ENCODE measurements around the gene NFATC4.
A peak's percentile ranks its signal among the peaks of the same experiment; 100 is the strongest.
"Not testable (repeated sequence)": the region's sequence is repeated elsewhere in the genome, so short reads cannot be mapped to it uniquely, and the experiment has no call there.

The NFATC4 gene

GRCh38 chr14:24367514-24368211, at the start of gene NFATC4:
TSS of gene NFATC4 (plus strand) at chr14:24368184. CDS start at chr14:24368341, 157 bp downstream.
- peak within 1 kb of the TSS; percentile 59 for H3K27ac Mint-ChIP-seq
- peaks cover 31% of the 10 kb centered on the region for H3K4me1 Mint-ChIP-seq
- H3K9me3 Mint-ChIP-seq: no peaks in the 10 kb centered on the region
- peaks cover 30% of the 10 kb centered on the region for H3K27me3 Mint-ChIP-seq
- H3K4me3 Mint-ChIP-seq: peak within 1 kb of the TSS; percentile 79
- ATAC-seq (no peak), DNase-seq (peak; percentile 39)
- no peaks in the 10 kb centered on the region for H3K36me3 Mint-ChIP-seq (ENCODE audit: low read depth)

GRCh38 chr14:24321212-24321975, 46.6 kb upstream of the NFATC4 start:
- Mint-ChIP-seq H3K4me1 (peaks cover 16% of the 10 kb centered on the region), H3K27ac (no peak overlapping the region), H3K4me3 (no peak overlapping the region), H3K9me3 (no peaks in the 10 kb centered on the region), H3K27me3 (no peaks in the 10 kb centered on the region), H3K36me3 (ENCODE audit: low read depth) (peaks cover 2% of the 10 kb centered on the region)
- no peak for ATAC-seq
- no peak for DNase-seq

DNA sequence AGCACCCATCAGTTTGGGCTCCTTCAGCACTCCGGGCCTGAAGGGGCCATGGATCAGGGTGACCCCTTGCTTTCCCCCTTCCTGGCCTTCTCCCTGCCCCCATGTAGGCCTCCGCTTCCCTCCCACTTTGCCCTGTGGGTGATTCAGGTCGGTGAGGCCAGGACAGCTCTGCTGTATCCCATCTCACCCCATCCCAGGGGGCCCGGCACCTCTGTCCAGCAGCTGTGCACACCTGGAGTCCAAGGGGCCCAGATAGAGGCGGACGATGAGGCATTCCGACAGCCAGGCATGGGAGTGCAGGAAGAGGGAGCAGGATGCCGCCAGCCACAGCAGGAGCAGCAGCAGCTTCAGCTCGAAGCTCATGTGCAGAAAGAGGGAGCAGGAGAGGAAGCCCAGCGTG, 45.3 kb upstream of the NFATC4 start:
- H3K27ac Mint-ChIP-seq: no peak overlapping the region
- no peaks in the 10 kb centered on the region for H3K27me3 Mint-ChIP-seq
- DNase-seq (no peak), ATAC-seq (no peak)
- H3K4me1 Mint-ChIP-seq: peaks cover 10% of the 10 kb centered on the region
- H3K4me3 Mint-ChIP-seq: no peak overlapping the region
- H3K9me3 Mint-ChIP-seq: no peaks in the 10 kb centered on the region
- H3K36me3 Mint-ChIP-seq (ENCODE audit: low read depth): no peaks in the 10 kb centered on the region

DNA sequence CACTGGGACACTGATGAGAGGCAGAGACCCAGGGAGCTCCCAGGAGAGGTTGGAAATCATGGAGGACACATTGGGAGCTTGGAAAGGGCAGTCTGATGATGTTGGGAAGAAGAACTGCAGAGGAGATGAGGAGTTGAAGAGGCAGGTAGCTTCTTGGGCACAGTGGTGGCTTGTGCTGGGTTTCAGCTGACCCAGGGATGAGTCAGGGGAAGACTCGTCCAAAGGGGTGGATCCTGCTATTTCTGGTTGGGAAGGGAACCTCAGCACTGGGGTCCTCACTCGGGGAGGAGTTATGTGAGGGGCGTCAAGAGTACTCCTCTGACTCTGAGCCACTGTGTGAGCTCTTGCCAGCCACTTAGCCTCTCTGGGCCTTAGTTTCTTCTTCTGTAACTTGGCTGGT, 44.6 kb upstream of the NFATC4 start:
- Mint-ChIP-seq H3K9me3 (no peaks in the 10 kb centered on the region), H3K4me1 (peaks cover 7% of the 10 kb centered on the region), H3K27ac (no peak overlapping the region), H3K36me3 (ENCODE audit: low read depth) (no peaks in the 10 kb centered on the region), H3K27me3 (no peaks in the 10 kb centered on the region), H3K4me3 (no peak overlapping the region)
- DNase-seq (no peak), ATAC-seq (no peak)

GRCh38 chr14:24324024-24324423, 44.0 kb upstream of the NFATC4 start:
- Mint-ChIP-seq H3K4me1 (peaks cover 14% of the 10 kb centered on the region), H3K9me3 (no peaks in the 10 kb centered on the region), H3K27ac (no peak overlapping the region), H3K4me3 (no peak overlapping the region), H3K36me3 (ENCODE audit: low read depth) (no peaks in the 10 kb centered on the region), H3K27me3 (peaks cover 2% of the 10 kb centered on the region)
- no peak for ATAC-seq
- no peak for DNase-seq

GRCh38 chr14:24325041-24325530, 42.9 kb upstream of the NFATC4 start:
- Mint-ChIP-seq H3K36me3 (ENCODE audit: low read depth) (no peaks in the 10 kb centered on the region), H3K27me3 (peaks cover 2% of the 10 kb centered on the region), H3K4me3 (no peak overlapping the region), H3K9me3 (no peaks in the 10 kb centered on the region), H3K4me1 (peaks cover 24% of the 10 kb centered on the region), H3K27ac (no peak overlapping the region)
- DNase-seq (no peak), ATAC-seq (no peak)

- H3K9me3 Mint-ChIP-seq: no peaks in the 10 kb centered on the region
- no peak for DNase-seq
- no peak for ATAC-seq
- H3K4me3 Mint-ChIP-seq: no peak overlapping the region
- H3K36me3 Mint-ChIP-seq (ENCODE audit: low read depth): no peaks in the 10 kb centered on the region
- H3K27ac Mint-ChIP-seq: no peak overlapping the region
- peaks cover 29% of the 10 kb centered on the region for H3K4me1 Mint-ChIP-seq
- peaks cover 2% of the 10 kb centered on the region for H3K27me3 Mint-ChIP-seq
Measured at GRCh38 chr14:24325963-24326362, 42.0 kb upstream of the NFATC4 start.

DNA sequence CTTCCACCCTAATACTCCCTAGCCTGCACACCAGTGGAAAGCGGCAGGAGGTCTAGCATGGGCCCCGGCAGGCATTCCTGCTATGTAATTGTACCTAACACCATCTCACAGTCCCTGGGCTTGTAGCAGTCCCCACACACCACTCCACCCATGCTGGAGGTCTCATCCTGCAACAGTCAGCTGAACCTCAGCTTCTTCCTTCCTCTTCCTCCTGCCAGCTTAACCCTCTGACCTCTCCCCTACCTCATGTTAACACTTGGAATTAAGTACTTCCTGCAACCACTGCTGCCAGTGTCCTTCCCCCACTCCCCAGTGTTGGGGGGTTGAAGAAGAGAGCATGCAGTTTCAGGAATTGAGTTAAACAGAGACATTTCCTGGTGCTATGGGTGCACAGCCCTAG, 40.7 kb upstream of the NFATC4 start:
- no peak for ATAC-seq
- Mint-ChIP-seq H3K36me3 (ENCODE audit: low read depth) (no peaks in the 10 kb centered on the region), H3K27me3 (peaks cover 6% of the 10 kb centered on the region), H3K4me3 (no peak overlapping the region), H3K9me3 (no peaks in the 10 kb centered on the region), H3K27ac (no peak overlapping the region), H3K4me1 (peaks cover 36% of the 10 kb centered on the region)
- DNase-seq: no peak

GRCh38 chr14:24327914-24328313, 40.1 kb upstream of the NFATC4 start:
- not testable (repeated sequence) for DNase-seq; H3K4me3 Mint-ChIP-seq; H3K27me3 Mint-ChIP-seq; H3K27ac Mint-ChIP-seq; H3K36me3 Mint-ChIP-seq (ENCODE audit: low read depth); ATAC-seq; H3K9me3 Mint-ChIP-seq
- H3K4me1 Mint-ChIP-seq: peaks cover 41% of the 10 kb centered on the region

DNA sequence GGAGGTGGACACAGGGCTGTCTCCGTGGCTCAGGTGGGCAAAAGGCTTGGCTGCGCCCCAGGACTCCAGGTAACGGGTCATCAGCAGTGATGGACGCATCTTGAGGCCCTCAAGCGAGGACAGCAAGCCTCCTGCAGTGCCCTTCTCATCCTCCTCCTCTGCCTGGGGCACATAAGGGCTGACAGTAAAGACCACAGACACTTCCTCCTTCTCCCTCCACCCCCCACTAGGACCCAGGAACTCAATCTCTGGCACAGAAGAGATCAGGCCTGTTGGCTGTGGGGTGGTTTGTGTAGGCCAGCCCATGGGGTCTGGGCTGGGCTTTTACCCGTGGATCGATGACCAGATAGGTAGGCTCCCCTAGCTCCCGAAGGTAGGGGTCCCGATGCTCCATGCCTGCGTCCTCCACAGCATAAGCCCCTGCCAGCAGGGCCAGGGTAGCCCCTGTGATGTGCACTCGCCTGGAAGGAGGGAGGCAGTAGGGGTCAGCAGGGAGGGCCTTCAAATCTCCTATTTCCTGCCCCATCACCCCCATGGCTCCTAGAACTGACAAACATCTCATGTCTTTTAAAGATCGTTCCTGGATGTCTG, 38.8 kb upstream of the NFATC4 start:
- no peak for ATAC-seq
- DNase-seq: no peak
- H3K4me1 Mint-ChIP-seq: peaks cover 50% of the 10 kb centered on the region
- H3K9me3 Mint-ChIP-seq: no peaks in the 10 kb centered on the region
- no peak overlapping the region for H3K4me3 Mint-ChIP-seq
- no peak overlapping the region for H3K27ac Mint-ChIP-seq
- H3K36me3 Mint-ChIP-seq (ENCODE audit: low read depth): no peaks in the 10 kb centered on the region
- peaks cover 18% of the 10 kb centered on the region for H3K27me3 Mint-ChIP-seq

DNA sequence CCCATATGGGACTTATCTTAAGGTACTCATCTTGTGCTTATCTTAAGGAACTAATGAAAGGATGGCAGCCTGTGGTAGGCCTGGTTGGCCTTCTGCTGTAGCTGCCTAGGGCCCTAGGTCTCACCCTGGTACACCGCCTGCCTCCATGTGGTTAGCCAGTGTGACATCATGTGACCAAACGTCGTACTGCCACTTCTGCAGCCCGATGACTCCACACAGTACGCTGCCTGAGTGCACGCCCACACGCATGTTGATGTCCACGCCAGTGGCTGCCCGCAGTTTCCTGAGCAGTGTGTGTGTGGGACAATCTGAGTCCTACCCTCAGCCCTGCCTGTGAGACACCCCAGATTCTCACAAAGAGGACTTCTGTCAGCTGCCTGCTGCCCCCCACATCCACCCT, 38.2 kb upstream of the NFATC4 start:
- peaks cover 54% of the 10 kb centered on the region for H3K4me1 Mint-ChIP-seq
- H3K27me3 Mint-ChIP-seq: peaks cover 22% of the 10 kb centered on the region
- DNase-seq: peak; percentile 62
- H3K9me3 Mint-ChIP-seq: no peaks in the 10 kb centered on the region
- no peak overlapping the region for H3K4me3 Mint-ChIP-seq
- no peaks in the 10 kb centered on the region for H3K36me3 Mint-ChIP-seq (ENCODE audit: low read depth)
- peak overlapping the region; percentile 34 for H3K27ac Mint-ChIP-seq
- ATAC-seq: peak; percentile 58

DNA sequence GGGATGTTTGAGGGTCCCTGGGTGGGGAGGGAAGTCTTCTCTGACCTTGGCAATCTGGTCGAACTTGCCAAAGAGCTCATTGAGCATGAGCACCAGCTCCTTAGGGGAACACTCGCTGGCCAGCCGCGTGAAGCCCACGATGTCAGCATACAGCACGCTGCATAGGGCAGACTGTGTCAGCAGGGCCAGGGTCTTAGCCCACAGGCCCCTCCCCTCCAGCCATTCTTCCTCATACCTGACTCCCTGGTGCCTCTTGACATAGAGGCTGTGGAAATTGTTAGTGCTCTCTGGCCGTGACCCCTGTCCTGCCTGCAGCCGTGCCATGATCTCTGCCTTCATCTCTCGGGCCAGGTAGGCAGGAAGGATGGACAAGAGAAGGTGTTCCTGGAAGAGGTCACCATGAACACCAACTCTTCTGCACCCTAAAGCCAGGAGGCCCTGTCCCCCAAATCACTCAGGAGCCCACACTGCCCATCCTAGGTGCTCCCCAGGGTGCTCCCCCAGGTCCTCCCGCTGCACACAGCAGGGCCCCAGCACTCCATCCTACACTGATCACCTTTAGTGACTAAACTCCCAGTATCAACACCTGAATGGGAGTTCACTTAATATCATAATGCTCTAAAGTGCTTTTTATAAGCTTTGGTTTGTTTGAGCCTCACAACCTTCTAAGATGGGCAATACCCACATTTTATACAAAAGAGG, 36.9 kb upstream of the NFATC4 start:
- H3K4me1 Mint-ChIP-seq: peaks cover 58% of the 10 kb centered on the region
- no peak overlapping the region for H3K27ac Mint-ChIP-seq
- H3K4me3 Mint-ChIP-seq: no peak overlapping the region
- ATAC-seq: no peak
- DNase-seq: no peak
- H3K9me3 Mint-ChIP-seq: no peaks in the 10 kb centered on the region
- peaks cover 28% of the 10 kb centered on the region for H3K27me3 Mint-ChIP-seq
- H3K36me3 Mint-ChIP-seq (ENCODE audit: low read depth): peaks cover under 1% of the 10 kb centered on the region

DNA sequence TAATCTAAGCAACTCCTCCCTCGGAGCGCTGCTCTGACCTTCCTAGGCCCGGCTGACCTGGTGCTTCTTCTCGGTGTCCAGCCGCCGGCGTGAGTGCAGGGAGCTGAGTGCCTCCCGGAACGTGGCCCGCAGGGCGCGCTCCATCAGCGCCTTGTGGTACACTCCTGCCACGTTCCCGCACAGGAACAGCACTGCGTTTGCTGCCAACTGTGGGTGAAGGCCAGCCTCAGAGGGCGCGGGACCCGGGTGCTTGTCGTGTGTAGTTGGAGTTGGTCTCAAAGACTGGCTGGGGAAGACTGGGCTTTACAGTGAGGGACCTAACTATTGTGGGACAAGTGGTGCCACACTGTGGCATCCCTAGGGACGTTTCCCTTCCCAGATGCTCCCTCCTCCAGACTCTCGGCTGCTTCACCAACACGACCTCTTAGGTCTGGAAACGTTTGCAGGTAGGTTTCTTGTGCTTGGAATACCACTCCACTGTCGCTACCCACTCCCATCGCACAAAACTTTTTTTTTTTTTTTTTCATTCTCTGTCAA, 36.2 kb upstream of the NFATC4 start:
- peaks cover 4% of the 10 kb centered on the region for H3K36me3 Mint-ChIP-seq (ENCODE audit: low read depth)
- H3K27me3 Mint-ChIP-seq: peaks cover 28% of the 10 kb centered on the region
- peak overlapping the region; percentile 78 for H3K4me3 Mint-ChIP-seq
- no peak for DNase-seq
- H3K4me1 Mint-ChIP-seq: peaks cover 58% of the 10 kb centered on the region
- no peaks in the 10 kb centered on the region for H3K9me3 Mint-ChIP-seq
- no peak for ATAC-seq
- H3K27ac Mint-ChIP-seq: peak overlapping the region; percentile 63

DNA sequence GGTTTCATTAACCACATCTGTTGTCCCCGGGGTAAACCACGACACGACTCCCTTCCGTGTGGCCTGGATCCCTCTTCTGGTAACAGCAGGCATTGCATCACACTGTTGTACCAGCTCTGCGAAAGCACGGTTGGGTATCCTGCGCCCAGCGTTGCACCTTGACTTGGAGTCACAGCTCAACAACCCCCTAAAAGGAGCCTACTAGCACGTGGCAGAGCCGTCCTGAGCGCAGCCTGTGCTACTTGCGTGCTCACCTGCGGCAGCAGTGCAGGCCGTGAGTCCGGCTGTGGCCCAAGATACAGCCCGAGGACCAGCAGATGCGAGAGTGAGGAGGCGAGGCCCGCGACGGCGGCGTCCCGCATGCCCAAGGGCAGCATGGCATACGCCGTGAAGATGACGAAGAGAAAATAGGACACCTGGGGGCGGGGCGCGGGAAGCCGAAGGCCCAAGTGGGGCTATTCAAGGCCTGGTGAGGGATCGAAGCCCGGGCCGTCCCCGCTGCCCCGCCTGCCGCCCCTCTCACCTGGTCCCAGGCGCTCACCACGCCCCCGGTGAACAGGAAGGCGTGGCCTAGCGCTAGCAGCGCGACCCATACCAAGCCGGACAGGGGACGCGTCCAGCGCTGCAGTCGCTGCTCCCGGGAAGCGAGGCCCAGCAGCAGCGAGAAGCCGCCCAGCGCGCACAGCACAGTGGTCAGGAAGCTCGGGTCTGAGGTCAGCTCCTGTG, 35.6 kb upstream of the NFATC4 start:
- ATAC-seq (peak; percentile 81), DNase-seq (peak; percentile 80)
- H3K9me3 Mint-ChIP-seq: no peaks in the 10 kb centered on the region
- peaks cover 54% of the 10 kb centered on the region for H3K4me1 Mint-ChIP-seq
- peaks cover 4% of the 10 kb centered on the region for H3K36me3 Mint-ChIP-seq (ENCODE audit: low read depth)
- peak overlapping the region; percentile 78 for H3K4me3 Mint-ChIP-seq
- peak overlapping the region; percentile 63 for H3K27ac Mint-ChIP-seq
- H3K27me3 Mint-ChIP-seq: peaks cover 28% of the 10 kb centered on the region

Measured in activated naive CD8-positive, alpha-beta T cell treated with anti-CD3 and anti-CD28 coated beads, Interleukin-2, amount 50 U/mL, for 24 hours (primary cell).